Keratinocyte (primary cell): ENCODE measurements around the gene WNT3. TPM values are rescaled to one million over a fixed set of nuclear protein-coding genes. Genes with fewer than 3 reads are reported as not detected.

Source experiments
- DNase-seq: peaks from one replicate; pipeline ENCODE4 v3.0.0-alpha.2; 2011; ENCODE audit warnings: low read depth, missing footprints, low spot score
- FAIRE-seq: peaks from 2 replicates; lab custom pipeline; 2011; peaks lifted over from hg19 to GRCh38; lab: Jason Lieb, UNC
- H2AFZ ChIP-seq: 2 replicates; pipeline ENCODE4 v1.6.0; 2012; ENCODE audit warnings: low read length, control low read depth, inconsistent platforms; ENCODE audit not compliant: control insufficient read depth
- H3K27ac ChIP-seq: 2 replicates; pipeline ENCODE4 v1.5.1; 2011; ENCODE audit warnings: low read length; ENCODE audit not compliant: control insufficient read depth, insufficient read depth
- H3K27me3 ChIP-seq: 3 replicates; pipeline ENCODE4 v1.6.0; 2011; ENCODE audit warnings: low read length; ENCODE audit not compliant: control insufficient read depth, insufficient read depth; ENCODE audit errors: extremely low read depth
- H3K36me3 ChIP-seq, 2 experiments: 2 replicates in 1 of 2; 3 replicates in 1 of 2; pipeline ENCODE4 v1.5.1; 2011; ENCODE audit warnings: low read length in 2 of 2, mild to moderate bottlenecking in 1 of 2; ENCODE audit not compliant: control insufficient read depth in 2 of 2, insufficient read depth in 2 of 2; ENCODE audit errors: extremely low read depth in 1 of 2
- H3K4me1 ChIP-seq: 3 replicates; pipeline ENCODE4 v1.5.1; 2011; ENCODE audit warnings: low read length; ENCODE audit not compliant: control insufficient read depth, insufficient read depth; ENCODE audit errors: extremely low read depth
- H3K4me2 ChIP-seq: 3 replicates; pipeline ENCODE4 v1.6.0; 2011; ENCODE audit warnings: low read depth, low read length; ENCODE audit not compliant: control insufficient read depth, insufficient read depth; ENCODE audit errors: extremely low read depth
- H3K4me3 ChIP-seq, 3 experiments: fragments of 200-600 bp in 1 of 3; sonication (generic) in 1 of 3; 2 replicates in 2 of 3; 3 replicates in 1 of 3; pipeline ENCODE4 v1.5.1; 2011 to 2016; ENCODE audit warnings: low read length in 3 of 3, mild to moderate bottlenecking in 3 of 3, control low read depth in 2 of 3, inconsistent platforms in 1 of 3, low read depth in 1 of 3, mixed read lengths in 1 of 3, mixed run types in 1 of 3, moderate library complexity in 1 of 3; ENCODE audit not compliant: control insufficient read depth in 2 of 3, insufficient read depth in 2 of 3; ENCODE audit errors: extremely low read depth in 1 of 3
- H3K79me2 ChIP-seq: 2 replicates; pipeline ENCODE4 v1.6.0; 2012; ENCODE audit warnings: low read length; ENCODE audit not compliant: control insufficient read depth, insufficient read depth
- H3K9ac ChIP-seq: 3 replicates; pipeline ENCODE4 v1.6.0; 2011; ENCODE audit warnings: low read length; ENCODE audit not compliant: control insufficient read depth, insufficient read depth; ENCODE audit errors: extremely low read depth
- H3K9me1 ChIP-seq: 3 replicates; pipeline ENCODE4 v1.6.0; 2011; ENCODE audit warnings: low read length; ENCODE audit not compliant: control insufficient read depth, insufficient read depth; ENCODE audit errors: extremely low read depth
- H3K9me3 ChIP-seq: 2 replicates; pipeline ENCODE4 v1.5.1; 2012; ENCODE audit warnings: low read depth, low read length; ENCODE audit not compliant: control insufficient read depth
- H4K20me1 ChIP-seq: 3 replicates; pipeline ENCODE4 v1.6.0; 2011; ENCODE audit warnings: low read length; ENCODE audit not compliant: control insufficient read depth, insufficient read depth; ENCODE audit errors: extremely low read depth
- CTCF ChIP-seq, 3 experiments: IDR thresholded peaks in 1 of 3; conservative IDR thresholded peaks in 1 of 3; optimal IDR thresholded peaks in 1 of 3; 2 replicates in 2 of 3; 3 replicates in 1 of 3; pipeline versions ENCODE3 to v1.5.1; 2011; ENCODE audit warnings: low read length in 3 of 3, mild to moderate bottlenecking in 3 of 3, moderate library complexity in 2 of 3, control low read depth in 1 of 3, inconsistent platforms in 1 of 3; ENCODE audit not compliant: insufficient read depth in 2 of 3; ENCODE audit errors: extremely low read depth in 1 of 3
- EZH2 ChIP-seq: IDR thresholded peaks from one replicate; pipeline ENCODE4 v1.6.1; 2012; ENCODE audit warnings: inconsistent platforms, mild to moderate bottlenecking, low read length, moderate library complexity
- dilution Hi-C: fragments of 300-500 bp; cut with MboI; formaldehyde crosslinking; loops from one replicate; pipeline ENCODE4 v1.7.0; 2020; ENCODE audit warnings: low sequenced_read_pairs; ENCODE audit not compliant: extremely low pct_ligation_motif_present
- polyA plus RNA-seq, 5 experiments: library from polyadenylated mRNA; depleted of rRNA in 3 of 5; stranded (reverse) in 3 of 5; stranded (forward) in 1 of 5; unstranded in 1 of 5; fragments of >200 nt; gene quantifications; 1 replicate in 1 of 5; 2 replicates in 3 of 5; 3 replicates in 1 of 5; pipeline versions ENCODE4 v1.2.1 to v1.2.3, GENCODE V29; 2011 to 2012; ENCODE audit warnings: missing spikeins in 2 of 5, low read depth in 1 of 5, low replicate concordance in 1 of 5

WNT3 gene
- polyA plus RNA-seq, 1 donor (not counting 4 experiments of a cell fraction or from before 2014, with no cell fraction given) = 1.9 TPM

- Histone ChIP-seq H3K27ac (no peak overlapping the region), H3K4me2 (no peak overlapping the region), H4K20me1 (no peaks in the 10 kb centered on the region), H3K9ac (no peak overlapping the region), H2AFZ (no peak overlapping the region), H3K4me3 (no peak overlapping the region), H3K27me3 (no peaks in the 10 kb centered on the region), H3K36me3 (no peaks in the 10 kb centered on the region), H3K9me3 (no peaks in the 10 kb centered on the region), H3K79me2 (no peaks in the 10 kb centered on the region), H3K9me1 (no peaks in the 10 kb centered on the region), H3K4me1 (peaks cover 15% of the 10 kb centered on the region)
- TF ChIP-seq CTCF (optimal IDR thresholded peaks at IDR 0.05 in 1 of 3, IDR thresholded peaks at IDR 0.05 in 1 of 3, conservative IDR thresholded peaks at IDR 0.05 in 1 of 3; ENCODE audit: extremely low read depth in 1 of 3, insufficient read depth in 2 of 3, low read length in 3 of 3) (no peak), EZH2 (no peak)
- no peak for DNase-seq
- no peak for FAIRE-seq
- dilution Hi-C loops = no loop called here
These were observed 9.4 kb downstream of the WNT3 start for GRCh38 chr17:46809110-46809571.

- FAIRE-seq (no peak), DNase-seq (no peak)
- Histone ChIP-seq H3K9me3 (no peaks in the 10 kb centered on the region), H2AFZ (no peak overlapping the region), H3K9ac (no peak overlapping the region), H3K27me3 (no peaks in the 10 kb centered on the region), H3K4me2 (no peak overlapping the region), H3K27ac (no peak overlapping the region), H4K20me1 (no peaks in the 10 kb centered on the region), H3K4me1 (no peaks in the 10 kb centered on the region), H3K4me3 (no peak overlapping the region), H3K36me3 (no peaks in the 10 kb centered on the region), H3K79me2 (no peaks in the 10 kb centered on the region), H3K9me1 (no peaks in the 10 kb centered on the region)
- dilution Hi-C loops = no loop called here
- TF ChIP-seq EZH2 (no peak), CTCF (optimal IDR thresholded peaks at IDR 0.05 in 1 of 3, IDR thresholded peaks at IDR 0.05 in 1 of 3, conservative IDR thresholded peaks at IDR 0.05 in 1 of 3; ENCODE audit: extremely low read depth in 1 of 3, insufficient read depth in 2 of 3, low read length in 3 of 3) (no peak)
These were observed 12.7 kb downstream of the WNT3 start for GRCh38 chr17:46805771-46806170.
